Smooth muscle cell (in vitro differentiated cells): ENCODE results near the gene SLC16A4. TPM values are rescaled to one million over a fixed set of nuclear protein-coding genes. Genes with fewer than 3 reads are reported as not detected.

Experiments
- DNase-seq: peaks from one replicate; lab custom pipeline; 2025; ENCODE audit not compliant: unreplicated experiment; lab: John Stamatoyannopoulos, UW
- H2AFZ ChIP-seq: fragments of 200-600 bp; sonication (generic); 2 replicates; pipeline ENCODE4 v1.6.0; 2016; ENCODE audit warnings: antibody characterized with exemption, low read depth, mild to moderate bottlenecking
- H3F3A ChIP-seq: fragments of 200-600 bp; sonication (generic); 2 replicates; pipeline ENCODE4 v1.6.0; 2017; ENCODE audit warnings: antibody characterized with exemption, low read depth
- H3K27ac ChIP-seq: fragments of 200-600 bp; sonication (generic); 2 replicates; pipeline ENCODE4 v1.5.1; 2016; ENCODE audit warnings: low read depth, mild to moderate bottlenecking
- H3K27me3 ChIP-seq: fragments of 200-600 bp; sonication (generic); 2 replicates; pipeline ENCODE4 v1.6.1; 2016; ENCODE audit warnings: low read depth, mild to moderate bottlenecking
- H3K36me3 ChIP-seq: fragments of 200-600 bp; sonication (generic); 2 replicates; pipeline ENCODE4 v1.5.1; 2016; ENCODE audit warnings: low read depth
- H3K4me1 ChIP-seq: fragments of 200-600 bp; sonication (generic); 2 replicates; pipeline ENCODE4 v1.5.1; 2016; ENCODE audit warnings: low read depth
- H3K4me2 ChIP-seq: fragments of 200-600 bp; sonication (generic); 2 replicates; pipeline ENCODE4 v1.6.0; 2016; ENCODE audit warnings: mild to moderate bottlenecking
- H3K4me3 ChIP-seq: fragments of 200-600 bp; sonication (generic); 2 replicates; pipeline ENCODE4 v1.5.1; 2016; ENCODE audit warnings: mild to moderate bottlenecking
- H3K79me2 ChIP-seq: fragments of 200-600 bp; sonication (generic); 2 replicates; pipeline ENCODE4 v1.6.0; 2016; ENCODE audit warnings: low read depth, mild to moderate bottlenecking
- H3K9ac ChIP-seq: fragments of 200-600 bp; sonication (generic); 2 replicates; pipeline ENCODE4 v1.6.0; 2016; ENCODE audit warnings: low read depth
- H3K9me3 ChIP-seq: fragments of 200-600 bp; sonication (generic); replicated peaks from 2 replicates; pipeline ENCODE4 v1.5.1; 2016; ENCODE audit warnings: low read depth
- H4K20me1 ChIP-seq: fragments of 200-600 bp; sonication (generic); 2 replicates; pipeline ENCODE4 v1.6.0; 2016; ENCODE audit warnings: low read depth
- CTCF ChIP-seq: fragments of 200-600 bp; sonication (generic); IDR thresholded peaks from 2 replicates; pipeline ENCODE4 v1.5.1; 2017; ENCODE audit warnings: borderline replicate concordance, mild to moderate bottlenecking, antibody characterized with exemption; ENCODE audit not compliant: insufficient read depth, poor library complexity, severe bottlenecking
- WGBS: methylation state at CpG from one replicate; pipeline ENCODE4 v1.1.7; 2016; ENCODE audit warnings: low lambda C conversion rate; 5-methylcytosine and 5-hydroxymethylcytosine counted together
- polyA plus RNA-seq: library from polyadenylated mRNA; unstranded; fragments of >200 nt; fragmentation: Nextera tagmentation; extraction: Ambion mirVana; gene quantifications from 2 replicates; pipeline ENCODE4 v1.2.1, GENCODE V29; 2016
- total RNA-seq: library from RNA; depleted of rRNA; stranded (reverse); fragments of >200 nt; gene quantifications from 2 replicates; pipeline ENCODE4 v1.2.3, GENCODE V29; 2014

Gene SLC16A4
- total and polyA plus RNA-seq, 2 experiments from 2014 or later, result 6.5 to 11.6 TPM

GRCh38 chr1:110320168-110320518, 70.7 kb downstream of the SLC16A4 start:
- Histone ChIP-seq H3K9me3 (no peaks in the 10 kb centered on the region), H3K36me3 (no peaks in the 10 kb centered on the region), H3K4me1 (no peaks in the 10 kb centered on the region), H3F3A (no peaks in the 10 kb centered on the region), H3K79me2 (no peaks in the 10 kb centered on the region), H3K4me3 (no peak overlapping the region), H4K20me1 (no peaks in the 10 kb centered on the region), H2AFZ (no peak overlapping the region), H3K4me2 (no peak overlapping the region), H3K9ac (no peak overlapping the region), H3K27ac (no peak overlapping the region), H3K27me3 (no peaks in the 10 kb centered on the region)
- no peak for TF ChIP-seq CTCF
- 95% methylated on average over 1 of the region's 1 CpG for WGBS
- no peak for DNase-seq

GRCh38 chr1:110319332-110320167, 71.3 kb downstream of the SLC16A4 start:
- Histone ChIP-seq H3K4me1 (no peaks in the 10 kb centered on the region), H3F3A (no peaks in the 10 kb centered on the region), H4K20me1 (no peaks in the 10 kb centered on the region), H3K4me3 (no peak overlapping the region), H2AFZ (no peak overlapping the region), H3K9me3 (no peaks in the 10 kb centered on the region), H3K27ac (no peak overlapping the region), H3K36me3 (no peaks in the 10 kb centered on the region), H3K4me2 (no peak overlapping the region), H3K9ac (no peak overlapping the region), H3K27me3 (no peaks in the 10 kb centered on the region), H3K79me2 (no peaks in the 10 kb centered on the region)
- 61% methylated on average over 4 of the region's 4 CpGs for WGBS
- DNase-seq, result no peak
- TF ChIP-seq CTCF, result no peak

- no peaks in the 10 kb centered on the region for H4K20me1 ChIP-seq
- H3K9ac ChIP-seq, result no peak overlapping the region
- no peaks in the 10 kb centered on the region for H3K9me3 ChIP-seq
- 83% methylated on average over 4 of the region's 4 CpGs for WGBS
- no peaks in the 10 kb centered on the region for H3F3A ChIP-seq
- H3K4me3 ChIP-seq, result no peak overlapping the region
- DNase-seq, result no peak
- no peak overlapping the region for H3K4me2 ChIP-seq
- H3K79me2 ChIP-seq, result no peaks in the 10 kb centered on the region
- no peaks in the 10 kb centered on the region for H3K4me1 ChIP-seq
- no peaks in the 10 kb centered on the region for H3K36me3 ChIP-seq
- TF ChIP-seq CTCF, result no peak
- no peaks in the 10 kb centered on the region for H3K27me3 ChIP-seq
- H2AFZ ChIP-seq, result no peak overlapping the region
- no peak overlapping the region for H3K27ac ChIP-seq
Observed at GRCh38 chr1:110318046-110318445, 72.8 kb downstream of the SLC16A4 start.

- no peak for TF ChIP-seq CTCF
Observed at GRCh38 chr1:110316735-110317134, 74.1 kb downstream of the SLC16A4 start.

More at GRCh38 chr1:110316735-110317134, 74.1 kb downstream of the SLC16A4 start:
- H4K20me1 ChIP-seq, result no peaks in the 10 kb centered on the region
- no peak for DNase-seq
- H3K79me2 ChIP-seq, result no peaks in the 10 kb centered on the region
- no peaks in the 10 kb centered on the region for H3K27me3 ChIP-seq
- H3K36me3 ChIP-seq, result no peaks in the 10 kb centered on the region
- H3K4me3 ChIP-seq, result no peak overlapping the region
- H3F3A ChIP-seq, result no peaks in the 10 kb centered on the region
- H3K9me3 ChIP-seq, result no peaks in the 10 kb centered on the region
- H3K4me2 ChIP-seq, result no peak overlapping the region
- H2AFZ ChIP-seq, result no peak overlapping the region
- H3K9ac ChIP-seq, result no peak overlapping the region
- no peak overlapping the region for H3K27ac ChIP-seq
- whole genome bisulfite sequencing, result 86% methylated on average over 2 of the region's 2 CpGs
- H3K4me1 ChIP-seq, result no peaks in the 10 kb centered on the region
